ENCODE measurements around the gene LAMB4.

Gene LAMB4

GRCh38 chr7:107982918-107983389 is 147.2 kb downstream of the LAMB4 start:
- no peak for DNase-seq

DNA sequence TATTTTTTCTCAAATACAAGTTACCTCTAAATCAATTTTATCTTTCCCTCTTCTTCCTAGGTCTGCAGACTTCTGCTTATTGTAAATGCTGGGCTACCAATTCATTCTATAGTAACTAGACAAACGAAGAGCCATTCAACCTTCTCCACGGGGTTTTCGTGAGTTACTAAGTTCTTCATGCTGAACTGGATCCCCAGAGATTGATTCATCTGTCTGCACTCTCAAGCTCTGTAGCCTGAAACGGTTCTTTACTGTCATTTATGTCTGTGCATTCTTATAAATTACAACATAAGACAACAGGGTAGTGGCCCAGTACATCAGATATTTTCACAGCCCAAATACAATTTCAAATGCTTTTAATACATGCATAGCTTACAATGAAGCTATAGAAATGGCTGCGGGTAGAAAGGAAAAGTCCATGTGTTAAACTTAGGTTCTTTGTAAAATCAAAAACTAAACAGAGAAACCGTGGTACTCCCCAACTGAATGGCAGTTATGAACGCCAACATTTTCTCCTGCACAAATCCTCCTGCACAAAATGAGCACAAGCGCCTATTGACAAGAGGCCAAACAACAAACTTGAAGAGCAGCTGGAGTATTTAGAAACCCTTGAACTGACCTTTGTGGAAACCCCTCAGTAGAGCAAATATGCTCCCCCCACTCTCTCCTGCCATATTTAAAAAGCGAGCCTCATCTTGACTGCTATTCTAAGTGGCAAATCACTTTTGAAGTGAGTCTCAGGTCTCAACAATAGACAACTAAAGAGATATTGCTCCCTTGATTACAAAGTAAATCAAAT is 147.9 kb downstream of the LAMB4 start:
- DNase-seq: no peak

DNA sequence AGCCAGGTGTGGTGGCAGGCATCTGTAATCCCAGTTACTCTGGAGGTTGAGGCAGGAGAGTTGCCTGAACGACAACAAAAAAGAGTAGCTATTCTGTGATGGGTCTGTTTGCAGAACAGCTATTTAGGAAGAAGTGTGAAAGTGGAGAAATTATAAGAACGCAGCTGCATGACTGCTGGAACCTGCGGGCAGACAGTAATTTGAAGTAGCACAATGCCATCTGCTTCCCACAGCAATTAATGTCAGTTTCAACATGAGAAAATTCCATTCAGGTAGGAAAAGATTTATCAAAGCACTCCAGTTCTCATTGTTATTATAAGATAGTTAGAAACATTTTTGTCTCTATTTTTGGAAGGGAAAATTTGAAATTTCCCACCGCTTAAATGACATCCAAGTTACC is 148.7 kb downstream of the LAMB4 start:
- no peak for DNase-seq

DNA sequence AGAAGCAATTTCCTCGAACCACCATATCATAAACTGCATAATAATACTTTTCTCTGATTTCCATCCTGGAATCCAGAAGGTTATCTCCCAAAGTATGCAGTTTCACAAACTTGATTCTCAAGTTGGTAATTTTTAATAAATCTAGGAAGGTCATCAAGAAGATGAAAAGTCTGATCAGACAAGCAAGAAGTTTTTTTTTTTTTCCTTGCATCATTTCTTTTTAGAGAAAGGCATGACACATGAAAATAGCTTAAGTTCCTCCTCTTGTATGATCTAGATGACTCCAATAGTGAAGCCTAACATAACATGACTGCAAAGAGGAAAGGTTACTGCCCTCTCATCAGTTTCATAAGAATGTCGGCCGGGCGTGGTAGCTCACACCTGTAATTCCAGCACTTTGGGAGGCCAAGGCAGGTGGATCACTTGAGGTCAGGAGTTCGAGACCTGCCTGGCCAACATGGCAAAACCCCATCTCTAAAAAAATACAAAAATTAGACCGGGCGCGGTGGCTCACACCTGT is 149.4 kb downstream of the LAMB4 start:
- no peak for DNase-seq

GRCh38 chr7:107980171-107980570 is 150.0 kb downstream of the LAMB4 start:
- DNase-seq: no peak

DNA sequence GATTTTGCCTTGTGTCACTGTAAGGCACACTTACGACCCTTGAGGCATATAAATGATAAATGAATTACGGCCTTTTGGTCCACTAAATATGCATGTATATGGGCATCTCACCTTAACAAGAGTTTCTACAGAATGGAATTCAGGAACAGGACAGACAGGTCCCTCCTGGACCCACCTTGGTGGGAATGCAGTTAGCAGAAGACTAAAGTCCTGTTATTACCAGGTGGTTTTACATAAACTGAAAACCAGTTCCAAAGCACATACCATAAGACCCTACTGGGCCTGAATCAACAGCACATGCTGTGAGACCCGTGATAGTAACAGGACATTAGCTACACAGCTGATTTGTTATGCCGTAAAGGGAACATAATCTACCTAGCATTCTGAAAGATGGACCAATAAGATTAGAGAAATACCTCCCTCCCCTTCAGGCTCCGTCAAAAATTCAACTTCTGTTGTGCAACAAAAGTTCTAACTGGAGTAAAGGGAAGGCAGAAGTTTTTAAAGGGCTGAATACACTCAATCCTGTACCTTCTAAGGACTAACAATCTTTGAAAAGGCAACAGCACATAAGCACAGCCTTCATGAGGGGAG is 151.2 kb downstream of the LAMB4 start:
- DNase-seq: no peak

GRCh38 chr7:107977048-107977447 is 153.1 kb downstream of the LAMB4 start:
- no peak for DNase-seq

GRCh38 chr7:107976620-107977019 is 153.5 kb downstream of the LAMB4 start:
- no peak for DNase-seq

- no peak for DNase-seq
Observed at GRCh38 chr7:107975394-107976013, 154.7 kb downstream of the LAMB4 start.

- DNase-seq: no peak
Observed at GRCh38 chr7:107973861-107974260, 156.3 kb downstream of the LAMB4 start.
